GM21528 (cell line): ENCODE results near the gene MARVELD3.

ENCODE experiments used
- ATAC-seq: cut with Tn5 transposase; IDR thresholded peaks from one replicate; pipeline ENCODE4 v1.9.1; 2021; ENCODE audit warnings: mild to moderate bottlenecking, moderate library complexity; ENCODE audit not compliant: unreplicated experiment, low FRiP score

The MARVELD3 gene

DNA sequence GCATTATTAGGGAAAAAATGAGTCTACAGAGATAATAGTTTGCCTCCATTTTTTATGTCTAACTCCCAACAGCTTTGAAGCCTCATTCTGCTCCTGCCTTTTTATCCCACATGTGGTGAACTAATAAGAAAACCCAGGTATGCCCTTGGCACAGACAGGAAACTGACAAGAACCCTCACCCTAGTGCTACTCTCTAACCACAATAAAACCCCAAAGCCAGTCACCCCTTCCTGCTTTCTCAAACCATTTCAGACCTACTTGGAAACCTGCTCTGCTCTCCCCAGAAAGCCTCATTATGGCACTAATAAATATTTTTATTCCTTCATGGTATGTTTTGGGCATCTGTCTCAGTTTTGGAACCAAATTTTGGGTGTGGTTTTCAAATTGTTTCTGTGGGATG is 3.9 kb upstream of the MARVELD3 start:
- ATAC-seq: no peak

DNA sequence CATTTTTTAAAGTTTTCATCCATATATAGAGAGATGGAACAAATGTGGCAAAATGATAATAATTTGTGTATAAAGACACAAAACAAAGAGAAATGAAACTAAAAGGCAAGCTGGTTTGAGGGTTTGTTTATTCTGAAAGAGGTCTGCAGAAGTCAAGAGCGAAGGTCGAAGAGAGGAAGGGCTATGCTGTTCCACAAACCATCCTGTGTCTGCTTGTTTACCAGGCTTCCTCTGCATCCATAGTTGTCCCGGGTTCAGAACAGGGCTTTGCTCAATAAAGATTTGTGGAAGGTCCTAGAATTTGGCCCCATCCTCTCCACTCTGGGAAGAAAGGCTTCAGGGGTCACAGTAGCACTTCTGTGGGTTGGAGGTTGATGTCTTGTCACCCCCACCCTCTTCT is 2.4 kb upstream of the MARVELD3 start:
- ATAC-seq: no peak

DNA sequence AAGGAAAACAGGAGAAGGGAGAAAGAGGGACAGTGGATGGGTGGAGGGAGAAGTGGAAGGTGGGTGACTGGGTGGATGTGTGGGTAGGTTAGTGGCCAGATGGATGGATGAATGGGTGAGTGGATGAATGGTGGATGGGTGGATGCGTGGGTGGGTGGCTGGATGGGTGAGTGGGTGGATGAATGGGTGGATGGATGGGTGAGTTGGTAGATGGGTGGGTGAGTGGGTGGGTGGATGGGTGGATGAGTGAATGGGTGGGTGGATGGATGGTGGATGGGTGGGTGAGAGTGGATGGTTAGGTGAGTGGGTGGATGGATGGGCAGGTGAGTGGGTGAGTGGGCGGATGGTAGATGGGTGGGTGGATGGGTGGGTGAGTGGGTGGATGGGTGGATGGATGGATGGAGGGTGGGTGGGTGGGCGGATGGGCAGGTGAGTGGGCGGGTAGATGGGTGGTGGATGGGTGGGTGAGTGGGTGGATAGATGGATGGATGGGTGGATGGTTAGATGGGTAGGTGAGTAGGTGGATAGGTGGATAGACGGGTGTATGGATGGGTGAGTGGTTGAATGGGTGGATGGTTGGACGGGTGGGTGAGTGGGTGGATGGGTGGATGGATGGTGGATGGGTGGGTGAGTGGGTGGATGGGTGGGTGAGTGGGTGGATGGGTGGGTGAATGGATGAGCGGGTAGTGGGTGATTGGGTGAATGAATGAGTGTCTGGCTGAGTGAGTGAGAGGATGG is 702 bp upstream of the MARVELD3 start:
- no peak for ATAC-seq

DNA sequence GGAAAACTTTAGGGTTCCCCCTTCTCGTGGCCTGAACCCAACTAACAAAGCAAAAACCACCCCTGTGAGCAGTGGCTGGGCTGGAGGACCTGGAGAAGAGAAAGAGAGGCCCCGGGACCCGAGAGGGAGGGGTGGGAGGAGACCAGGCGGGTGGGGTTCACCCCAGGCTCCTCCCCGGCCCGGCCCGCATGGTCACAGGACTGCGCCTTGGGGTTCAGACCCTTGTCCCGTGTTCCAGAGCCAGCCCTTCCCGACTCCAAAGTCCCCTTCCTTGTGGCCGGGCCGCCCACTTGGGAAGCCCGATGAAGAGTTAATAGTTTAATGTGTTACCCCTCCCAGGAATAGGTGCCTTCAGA is 852 bp downstream of the MARVELD3 start:
- ATAC-seq: no peak

DNA sequence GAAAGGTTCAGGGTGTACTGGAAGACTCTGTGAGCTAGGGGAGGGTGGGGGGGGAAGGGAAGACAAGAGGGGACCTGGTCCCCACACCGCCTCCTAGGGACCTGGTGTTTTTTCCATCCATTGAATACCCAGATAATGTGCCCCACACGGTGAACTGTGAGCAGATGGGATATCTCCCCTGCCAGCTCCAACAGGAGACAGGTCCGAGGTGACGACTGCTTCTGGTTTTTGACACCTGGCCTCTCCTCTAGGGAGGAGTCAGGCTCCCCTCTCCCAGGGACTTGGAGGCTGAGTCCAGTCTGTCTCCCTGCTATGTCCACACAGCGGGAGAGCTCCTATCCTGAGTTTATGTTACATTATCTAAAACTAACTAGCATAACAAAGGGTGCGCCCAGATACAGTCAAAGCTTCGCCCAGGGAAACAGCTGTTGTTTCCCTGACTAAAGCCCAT is 1.8 kb downstream of the MARVELD3 start:
- no peak for ATAC-seq

DNA sequence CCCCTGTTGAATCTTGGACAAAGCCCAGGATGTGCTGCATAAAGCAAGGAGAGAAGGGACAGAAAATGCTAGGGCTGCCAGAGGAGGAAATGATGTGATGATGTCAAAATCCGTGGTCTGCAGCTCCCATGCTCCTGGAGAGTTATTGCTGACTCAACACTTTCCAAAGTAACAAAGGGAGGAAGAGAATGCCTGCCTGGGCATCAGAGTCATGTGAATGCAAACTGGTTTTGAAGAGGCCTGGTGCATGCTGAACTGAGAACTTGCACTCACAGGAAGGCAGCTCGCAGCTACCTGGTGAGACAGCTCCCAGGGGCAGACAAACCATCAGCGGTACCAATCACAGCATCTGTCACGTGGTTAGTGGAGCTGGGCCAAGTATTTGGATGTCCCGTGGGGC is 2.8 kb downstream of the MARVELD3 start:
- ATAC-seq: no peak

DNA sequence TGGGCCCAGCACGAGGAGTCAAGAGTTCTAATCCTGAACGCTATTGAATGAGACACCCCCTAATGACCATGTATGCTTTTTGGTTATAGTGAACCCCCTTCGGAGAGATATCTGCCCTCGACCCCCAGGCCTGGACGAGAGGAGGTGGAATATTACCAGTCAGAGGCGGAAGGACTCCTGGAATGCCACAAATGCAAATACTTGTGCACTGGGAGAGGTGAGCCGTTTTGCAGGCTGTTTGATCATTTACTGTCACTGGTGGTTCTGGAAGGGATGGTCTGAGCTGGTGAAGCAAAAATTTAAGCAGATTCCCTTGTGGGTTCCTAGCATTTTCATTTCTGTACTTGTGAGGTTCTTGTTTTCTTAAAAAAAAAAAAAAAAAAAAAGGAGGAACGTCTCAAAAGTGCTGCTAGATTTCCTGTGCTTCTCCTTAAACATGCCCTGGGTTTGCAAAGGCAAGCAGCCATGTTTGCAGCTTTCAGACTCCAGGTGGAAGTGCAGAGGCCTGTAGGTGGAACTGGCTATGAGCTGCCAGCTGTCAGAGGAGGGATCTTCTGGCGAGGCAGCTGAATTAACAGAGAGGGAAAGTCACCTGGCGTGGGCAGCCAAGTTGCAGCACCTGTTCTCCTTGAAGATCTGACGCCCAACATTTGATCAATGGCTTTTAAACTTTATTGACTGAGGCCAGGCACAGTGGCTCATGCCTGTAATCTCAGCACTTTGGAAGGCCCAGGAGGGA is 3.5 kb downstream of the MARVELD3 start:
- ATAC-seq: no peak

DNA sequence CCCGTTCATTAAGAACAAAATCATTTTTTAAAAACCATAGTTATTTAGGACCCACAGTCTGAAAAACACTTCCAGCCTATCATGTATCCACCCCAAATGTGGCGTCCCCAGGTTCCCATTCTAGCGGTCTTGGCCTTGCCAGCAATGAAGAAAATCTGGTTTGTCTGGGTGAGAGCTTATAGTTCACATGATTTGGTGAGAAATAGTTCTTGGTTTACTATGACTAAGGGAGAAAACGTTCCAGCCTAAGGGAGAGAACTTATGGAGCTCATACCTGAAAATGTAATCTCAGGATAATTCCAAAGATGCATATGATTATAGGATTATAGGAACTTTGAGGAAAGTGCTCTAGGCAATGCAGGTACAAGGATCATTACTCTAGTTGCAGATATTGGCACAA is 4.8 kb downstream of the MARVELD3 start:
- ATAC-seq: no peak

DNA sequence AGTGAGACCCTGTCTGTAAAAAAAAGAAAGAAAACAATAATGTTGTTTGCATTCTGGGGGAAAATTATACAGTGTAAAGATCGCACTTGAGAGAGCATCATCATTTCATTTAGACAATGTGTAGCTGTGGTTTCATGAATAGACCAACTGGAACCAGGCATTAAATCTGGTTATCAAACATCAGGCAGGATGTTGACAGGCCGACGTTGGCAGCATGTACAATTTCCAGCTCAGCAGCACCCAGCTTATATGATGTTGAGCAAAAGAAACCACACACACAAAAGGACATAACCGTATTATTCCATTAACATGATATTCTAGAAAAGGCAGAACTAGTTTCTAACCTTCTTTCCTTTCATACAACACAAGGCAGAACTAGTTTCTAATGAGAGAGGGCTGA is 5.8 kb downstream of the MARVELD3 start:
- no peak for ATAC-seq

DNA sequence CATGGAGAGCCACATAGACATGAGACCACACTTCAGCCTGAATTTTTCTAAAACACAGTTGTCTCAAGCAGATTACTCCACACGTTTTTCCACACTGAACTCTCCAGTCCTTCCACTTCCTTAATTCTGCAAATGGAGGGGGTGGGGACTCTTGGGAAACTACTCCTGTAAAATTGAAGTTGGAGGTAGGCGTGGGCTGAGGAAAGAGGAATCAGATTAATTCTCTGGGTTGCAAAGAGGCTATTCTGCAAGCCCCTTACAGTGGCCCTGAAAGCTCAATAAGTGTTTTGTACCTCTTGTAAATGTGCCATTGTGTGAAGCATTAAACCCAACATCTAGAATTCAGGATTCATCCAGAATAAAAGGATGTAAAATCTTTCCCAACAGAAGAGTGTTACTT is 9.6 kb downstream of the MARVELD3 start:
- no peak for ATAC-seq

DNA sequence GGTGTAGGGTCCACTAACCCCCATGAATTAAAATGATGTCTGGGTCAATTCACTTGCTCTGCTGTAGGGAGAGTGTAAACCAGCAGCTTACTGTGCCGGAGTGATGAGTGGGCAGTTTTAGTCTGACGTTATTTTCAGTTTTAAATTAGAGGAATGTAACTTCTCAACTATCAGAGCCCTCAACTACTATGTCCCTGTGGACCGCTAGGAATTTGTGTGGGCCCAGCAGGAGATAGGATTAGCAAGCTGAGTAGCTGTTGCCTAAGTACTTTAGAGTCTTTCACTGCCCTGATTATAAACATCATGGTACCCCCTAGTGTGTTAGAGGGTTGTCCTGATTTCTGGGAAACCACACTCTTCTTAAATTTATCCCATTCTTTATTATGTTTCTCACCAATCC is 11.4 kb downstream of the MARVELD3 start:
- ATAC-seq: no peak

DNA sequence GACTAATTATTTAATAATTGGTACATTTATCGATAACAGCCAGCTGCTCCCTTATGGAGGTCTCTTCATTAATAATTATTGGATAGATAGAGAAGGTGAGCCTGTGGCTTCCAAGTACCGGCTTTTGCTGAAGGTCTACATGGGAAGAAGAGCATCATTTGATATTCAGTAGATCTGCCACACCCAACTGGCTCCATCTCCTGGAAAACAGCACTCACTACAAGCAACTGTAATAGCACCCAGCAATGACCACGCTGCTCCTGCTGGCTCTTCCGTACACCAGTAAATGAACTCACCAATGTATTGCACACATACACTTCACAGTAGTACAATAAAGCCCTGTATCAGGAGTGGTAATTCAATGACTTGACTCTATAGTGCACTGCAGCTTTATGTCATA is 19.5 kb downstream of the MARVELD3 start:
- ATAC-seq: no peak

DNA sequence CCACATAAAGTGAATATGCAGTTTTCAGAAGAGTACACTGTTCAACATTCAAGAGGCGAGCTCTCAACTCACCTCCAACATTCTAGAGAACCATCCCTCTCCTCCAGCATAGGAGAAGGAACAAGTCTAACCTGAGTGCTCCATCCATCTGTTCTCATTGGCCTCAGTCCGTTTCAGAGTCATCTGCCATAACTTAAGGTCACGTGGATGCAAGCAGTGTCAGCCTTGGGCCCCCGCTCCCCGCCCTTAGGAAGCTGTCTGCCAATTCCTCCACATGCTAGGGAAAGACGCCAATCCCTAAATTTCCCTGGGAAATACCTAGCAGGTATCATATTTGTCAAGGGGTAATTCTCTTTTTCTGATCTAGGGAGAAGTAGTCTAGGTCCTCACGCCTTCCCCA is 21.4 kb downstream of the MARVELD3 start:
- no peak for ATAC-seq

DNA sequence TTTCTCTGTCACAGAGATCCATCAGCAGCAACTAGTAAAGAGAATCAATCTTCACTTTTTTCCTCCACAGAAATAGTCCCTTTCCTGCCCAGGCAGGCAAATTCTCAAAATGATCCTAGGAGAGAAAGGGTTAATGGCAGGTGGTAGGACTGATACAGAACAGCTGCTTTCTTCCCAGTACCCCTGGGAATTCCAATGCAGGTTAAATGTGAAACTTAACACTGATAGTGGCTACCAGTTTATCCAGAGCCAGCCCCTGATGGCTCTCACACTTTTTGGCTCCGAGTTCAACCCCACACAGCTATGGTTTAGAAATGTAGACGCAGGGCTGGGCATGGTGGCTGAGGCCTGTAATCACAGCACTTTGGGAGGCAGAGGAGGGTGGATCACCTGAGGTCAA is 22.2 kb downstream of the MARVELD3 start:
- no peak for ATAC-seq

DNA sequence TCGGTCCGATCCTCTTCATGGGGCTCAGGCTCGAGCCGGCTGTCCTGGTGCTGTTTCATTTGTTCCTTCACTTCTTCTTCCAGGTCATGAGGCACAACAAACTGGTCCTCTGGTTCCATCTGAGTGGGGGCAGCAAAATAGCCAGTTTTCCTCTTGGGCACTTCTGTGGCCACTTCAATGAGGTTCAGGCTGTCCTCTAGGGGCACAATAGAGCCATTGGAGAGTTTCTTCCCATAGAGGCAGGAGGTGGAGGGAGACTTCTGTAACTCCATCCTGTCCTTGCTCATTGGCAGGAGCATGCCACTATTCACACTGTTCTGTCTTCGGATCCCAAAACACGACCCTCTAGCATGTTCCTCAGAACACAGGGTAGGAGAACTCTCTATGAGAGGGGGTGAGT is 22.9 kb downstream of the MARVELD3 start:
- no peak for ATAC-seq

DNA sequence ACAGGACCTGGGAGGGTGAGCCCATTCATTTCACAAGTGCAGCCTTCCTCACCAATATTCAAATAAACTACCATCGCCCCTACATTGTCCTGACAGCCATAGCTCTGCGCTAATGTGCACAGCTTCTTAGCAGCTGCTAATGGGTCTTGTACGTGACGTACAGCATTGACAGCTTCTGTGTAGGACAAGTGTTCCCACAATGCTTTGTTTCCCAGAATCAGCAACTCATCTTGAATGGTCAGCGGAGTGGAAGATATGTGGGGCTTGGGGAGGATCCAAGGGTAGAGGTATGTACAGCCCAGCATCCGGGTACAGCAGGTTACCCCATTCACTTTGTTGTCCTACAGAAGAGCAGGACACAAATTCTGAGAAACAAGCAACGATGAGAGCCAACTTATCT is 23.7 kb downstream of the MARVELD3 start:
- ATAC-seq: no peak

DNA sequence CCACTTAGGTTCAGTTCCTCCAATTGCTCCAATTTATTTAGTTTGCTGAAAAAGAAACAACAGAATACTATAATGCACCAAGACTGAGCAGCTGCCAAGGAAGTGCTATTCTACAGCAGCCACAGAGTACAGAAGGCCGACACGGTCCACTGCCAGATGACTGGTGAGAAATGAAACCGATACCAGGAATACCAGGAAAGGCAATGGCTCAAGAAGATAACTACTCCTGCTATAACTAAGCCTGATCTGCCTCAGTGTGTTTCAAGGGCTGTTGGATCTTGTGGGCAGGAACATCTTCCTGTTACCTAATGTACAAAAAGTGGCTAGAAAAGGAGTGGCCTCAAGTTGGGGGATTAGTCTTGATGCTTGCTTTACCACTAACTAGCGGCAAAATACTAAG is 32.8 kb downstream of the MARVELD3 start:
- ATAC-seq: no peak

DNA sequence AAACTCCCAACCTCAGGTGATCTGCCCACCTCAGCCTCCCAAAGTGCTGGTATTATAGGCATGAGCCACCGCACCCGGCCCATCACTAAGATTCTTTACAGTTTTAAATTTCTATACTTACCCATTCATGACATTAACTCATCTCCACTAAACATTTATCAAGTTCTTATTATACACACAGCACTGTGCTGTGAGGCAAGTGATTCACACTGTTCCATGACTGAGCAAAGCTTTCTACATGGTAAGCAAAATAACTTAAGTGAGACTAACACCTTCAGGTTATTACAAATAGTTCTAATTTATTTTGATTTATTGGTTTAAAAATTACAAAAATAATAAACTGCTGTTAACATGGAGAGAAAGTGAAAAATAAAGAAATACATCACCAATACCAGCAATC is 33.5 kb downstream of the MARVELD3 start:
- ATAC-seq: no peak

DNA sequence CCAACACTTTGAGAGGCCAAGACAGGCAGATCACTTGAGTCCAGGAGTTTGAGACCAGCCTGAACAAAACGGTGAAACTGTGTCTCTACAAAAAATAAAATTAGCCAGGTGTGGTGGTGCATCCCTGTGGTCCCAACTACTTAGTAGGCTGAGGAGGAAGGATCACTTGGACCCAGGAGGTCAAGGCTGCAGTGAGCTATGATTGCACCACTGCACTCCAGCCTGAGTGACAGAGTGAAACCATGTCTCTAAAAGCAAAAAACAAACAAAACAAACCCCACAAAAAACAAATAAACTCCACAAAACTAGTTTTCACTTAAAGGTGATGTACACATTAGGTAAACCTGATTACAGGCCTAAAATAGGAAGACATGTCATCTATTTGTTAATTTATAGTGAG is 40.3 kb downstream of the MARVELD3 start:
- no peak for ATAC-seq

DNA sequence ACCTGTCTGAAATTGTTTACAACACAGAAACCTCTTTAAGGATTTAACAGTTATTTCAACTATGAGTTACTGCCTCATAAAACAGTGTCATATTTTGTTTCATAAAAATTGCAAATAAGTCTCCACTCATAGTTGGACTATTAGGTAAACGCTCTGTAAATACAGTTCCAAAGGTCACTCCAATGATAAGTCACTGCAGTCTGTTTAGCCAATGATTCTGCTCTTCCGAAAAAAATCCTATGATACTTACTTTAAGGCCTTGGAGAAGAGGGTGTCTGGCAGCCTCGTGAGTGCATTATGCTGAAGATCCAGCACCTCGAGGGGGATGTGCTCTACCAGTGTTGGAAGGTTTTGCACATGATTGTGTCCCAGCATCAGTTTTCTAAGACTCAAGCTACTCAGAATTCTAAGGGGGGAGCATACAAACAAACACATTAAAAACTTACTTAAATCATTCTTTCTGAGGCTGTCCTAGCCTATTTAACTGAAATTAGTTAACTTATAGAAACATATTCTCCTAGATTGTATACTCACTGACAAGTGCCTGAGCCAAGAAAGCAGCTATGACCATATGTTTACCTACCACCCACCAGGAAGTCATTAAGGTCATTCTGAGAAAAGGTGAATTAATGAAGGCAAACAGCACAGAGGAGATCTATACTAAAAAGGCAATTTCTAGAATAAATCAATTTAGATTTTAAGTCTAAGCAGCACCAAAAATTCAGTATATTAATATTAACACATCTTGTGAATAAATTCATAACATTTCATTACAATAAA is 41.1 kb downstream of the MARVELD3 start:
- no peak for ATAC-seq

DNA sequence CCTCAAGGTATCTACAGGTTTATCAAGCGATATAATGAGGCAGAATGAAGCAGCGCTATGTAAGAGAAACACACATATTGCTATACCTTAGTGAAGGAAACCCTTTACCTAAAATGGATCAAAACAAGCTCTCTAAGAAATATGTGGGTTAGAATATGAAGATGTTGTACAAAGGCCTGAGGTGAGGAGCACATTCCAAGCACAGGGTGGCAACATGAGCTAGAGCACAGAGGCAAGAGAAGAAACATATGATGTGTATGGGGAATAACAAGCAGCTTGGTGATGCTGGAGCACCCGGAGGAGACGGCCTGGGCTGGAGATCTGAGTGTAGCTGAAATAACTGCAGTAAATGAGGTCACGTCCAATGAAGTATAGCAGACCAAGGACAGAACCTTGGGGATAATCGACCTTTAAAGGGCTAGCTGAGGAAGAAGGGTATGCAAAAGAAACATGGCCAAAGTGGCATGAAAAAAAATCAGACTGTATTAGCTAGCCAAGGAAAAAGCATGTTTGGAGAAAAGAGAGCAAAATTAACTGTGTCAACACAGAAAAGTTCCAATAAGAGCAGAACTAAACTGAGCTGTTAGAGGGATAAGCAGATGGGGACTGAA is 44.0 kb downstream of the MARVELD3 start:
- no peak for ATAC-seq
